Lower leg skin (tissue), 3 donors: ENCODE measurements around the gene GSN.

ENCODE experiments used
- POLR2A ChIP-seq, 2 donors: fragments of 450-650 bp; IDR thresholded peaks; one replicate each; pipeline ENCODE4 v1.6.1; 2016 to 2017; ENCODE audit warnings: antibody characterized with exemption in 2 of 2, mild to moderate bottlenecking in 1 of 2, moderate library complexity in 1 of 2
- TF ChIP-seq, protein P1 (sequence below), 3 donors: fragments of 450-650 bp; IDR thresholded peaks; one replicate each; pipeline ENCODE4 v1.5.1; 2016; ENCODE audit warnings: antibody characterized with exemption in 3 of 3, mild to moderate bottlenecking in 3 of 3, moderate library complexity in 2 of 3

DNA sequence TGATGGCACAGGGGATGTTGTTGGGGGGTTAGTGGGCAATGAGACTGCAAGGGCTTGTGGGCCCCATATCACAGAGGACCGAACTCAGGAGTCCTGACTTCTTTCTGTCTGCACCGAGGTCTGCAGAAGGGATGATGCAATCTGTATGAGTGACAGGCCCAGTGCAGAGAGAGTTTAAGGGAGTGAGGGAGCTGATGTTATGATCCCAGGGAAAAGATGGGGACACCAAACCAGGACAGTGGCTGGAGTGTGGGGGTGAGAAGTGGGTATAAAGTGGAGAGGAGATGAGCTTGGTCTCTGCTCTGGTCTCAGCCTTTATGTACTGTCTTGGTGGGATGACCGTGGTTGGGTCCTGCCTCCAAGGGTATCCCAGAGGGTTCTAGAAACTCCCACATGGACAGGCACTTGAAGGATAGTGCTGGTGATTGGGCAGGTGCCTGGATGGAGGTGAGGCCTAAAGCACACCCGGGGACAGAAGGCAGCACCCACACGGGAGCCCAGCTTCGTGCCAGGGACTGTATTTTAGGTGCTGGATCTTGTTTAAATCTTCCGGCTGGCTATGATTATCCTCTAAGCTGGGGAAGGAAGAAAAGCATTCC is 21.9 kb downstream of the GSN start:
- TF ChIP-seq, protein P1, sequence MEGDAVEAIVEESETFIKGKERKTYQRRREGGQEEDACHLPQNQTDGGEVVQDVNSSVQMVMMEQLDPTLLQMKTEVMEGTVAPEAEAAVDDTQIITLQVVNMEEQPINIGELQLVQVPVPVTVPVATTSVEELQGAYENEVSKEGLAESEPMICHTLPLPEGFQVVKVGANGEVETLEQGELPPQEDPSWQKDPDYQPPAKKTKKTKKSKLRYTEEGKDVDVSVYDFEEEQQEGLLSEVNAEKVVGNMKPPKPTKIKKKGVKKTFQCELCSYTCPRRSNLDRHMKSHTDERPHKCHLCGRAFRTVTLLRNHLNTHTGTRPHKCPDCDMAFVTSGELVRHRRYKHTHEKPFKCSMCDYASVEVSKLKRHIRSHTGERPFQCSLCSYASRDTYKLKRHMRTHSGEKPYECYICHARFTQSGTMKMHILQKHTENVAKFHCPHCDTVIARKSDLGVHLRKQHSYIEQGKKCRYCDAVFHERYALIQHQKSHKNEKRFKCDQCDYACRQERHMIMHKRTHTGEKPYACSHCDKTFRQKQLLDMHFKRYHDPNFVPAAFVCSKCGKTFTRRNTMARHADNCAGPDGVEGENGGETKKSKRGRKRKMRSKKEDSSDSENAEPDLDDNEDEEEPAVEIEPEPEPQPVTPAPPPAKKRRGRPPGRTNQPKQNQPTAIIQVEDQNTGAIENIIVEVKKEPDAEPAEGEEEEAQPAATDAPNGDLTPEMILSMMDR (IDR thresholded peaks at IDR 0.05): no peak
- TF ChIP-seq POLR2A (IDR thresholded peaks at IDR 0.05): no peak
